Esophagus mucosa (tissue), 1 donor: Measurements from ENCODE around the gene ACACA. TPM values are rescaled to one million over a fixed set of nuclear protein-coding genes. Genes with fewer than 3 reads are reported as not detected.

Source experiments
- ATAC-seq: fragments of 200-7000 bp; cut with Tn5 transposase; one replicate; pipeline ENCODE4 v1.9.1; 2020
- total RNA-seq: library from RNA; stranded (reverse); gene quantifications from one replicate; pipeline ENCODE4 v1.2.4, GENCODE V29; 2023
- donor health status: DM: yes; HTN: yes; CAD: no.

ACACA gene
- total RNA-seq, 1 donor from 2014 or later = 119 TPM

DNA sequence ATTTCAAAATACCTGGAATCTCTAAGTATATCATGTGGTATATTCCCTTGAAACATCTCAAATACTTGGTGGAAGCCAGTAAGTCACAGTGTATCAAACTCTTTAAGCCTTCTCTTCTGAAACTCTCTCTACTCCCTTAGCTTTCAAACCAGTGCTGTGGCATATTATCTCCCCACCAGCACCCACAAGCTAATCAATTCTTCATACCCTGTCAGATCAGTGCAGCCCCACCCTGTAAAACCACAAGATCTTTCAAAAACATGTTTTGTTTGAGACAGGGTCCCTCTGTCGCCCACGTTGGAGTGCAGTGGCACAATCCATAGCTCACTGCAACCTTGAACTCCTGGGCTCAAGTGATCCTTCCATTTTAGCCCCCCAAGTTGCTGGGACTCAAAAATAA lies 122.4 kb downstream of the ACACA start:
- ATAC-seq = no peak

DNA sequence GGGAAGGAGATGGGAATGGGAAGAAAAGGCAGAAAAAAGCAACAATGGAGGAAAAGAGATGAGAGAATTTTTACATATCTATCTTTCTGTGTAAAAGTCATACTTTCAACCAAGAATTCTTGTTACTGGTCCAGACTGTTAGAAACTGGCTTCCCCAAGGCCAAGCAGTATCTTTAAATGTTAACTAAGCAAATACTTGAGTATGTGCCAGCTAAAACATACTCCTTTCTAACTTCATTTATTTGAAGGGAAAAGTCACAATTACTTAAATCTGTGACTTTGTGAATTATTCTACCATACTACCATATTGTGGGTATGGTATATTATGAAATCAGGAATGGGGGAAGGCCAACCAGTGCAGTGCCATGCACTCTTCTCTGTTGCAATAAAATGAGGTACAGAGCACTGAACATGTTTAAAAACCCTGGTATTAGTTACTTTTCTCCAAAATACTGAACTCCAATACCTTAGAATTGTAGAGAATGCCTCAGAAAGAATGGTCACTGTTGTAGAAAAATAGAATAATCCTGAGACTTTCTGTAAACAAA lies 123.1 kb downstream of the ACACA start:
- no peak for ATAC-seq

DNA sequence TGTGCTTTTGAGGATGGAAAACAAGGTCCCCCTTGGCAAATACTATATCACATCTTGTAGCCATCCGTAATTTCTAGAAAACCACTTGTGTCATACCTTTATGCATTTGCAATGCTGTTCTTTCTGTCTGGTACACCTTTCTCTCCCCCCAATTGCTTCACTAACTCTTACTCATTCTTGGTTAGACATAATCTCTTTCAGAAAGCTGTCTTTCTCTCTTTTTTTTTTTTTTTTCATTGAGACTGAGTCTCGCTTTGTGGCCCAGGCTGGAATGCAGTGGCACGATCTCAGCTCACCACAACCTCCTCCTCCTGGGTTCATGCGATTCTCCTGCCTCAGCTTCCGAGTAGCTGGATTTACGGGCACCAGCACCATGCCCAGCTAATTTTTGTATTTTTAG lies 125.8 kb downstream of the ACACA start:
- no peak for ATAC-seq

DNA sequence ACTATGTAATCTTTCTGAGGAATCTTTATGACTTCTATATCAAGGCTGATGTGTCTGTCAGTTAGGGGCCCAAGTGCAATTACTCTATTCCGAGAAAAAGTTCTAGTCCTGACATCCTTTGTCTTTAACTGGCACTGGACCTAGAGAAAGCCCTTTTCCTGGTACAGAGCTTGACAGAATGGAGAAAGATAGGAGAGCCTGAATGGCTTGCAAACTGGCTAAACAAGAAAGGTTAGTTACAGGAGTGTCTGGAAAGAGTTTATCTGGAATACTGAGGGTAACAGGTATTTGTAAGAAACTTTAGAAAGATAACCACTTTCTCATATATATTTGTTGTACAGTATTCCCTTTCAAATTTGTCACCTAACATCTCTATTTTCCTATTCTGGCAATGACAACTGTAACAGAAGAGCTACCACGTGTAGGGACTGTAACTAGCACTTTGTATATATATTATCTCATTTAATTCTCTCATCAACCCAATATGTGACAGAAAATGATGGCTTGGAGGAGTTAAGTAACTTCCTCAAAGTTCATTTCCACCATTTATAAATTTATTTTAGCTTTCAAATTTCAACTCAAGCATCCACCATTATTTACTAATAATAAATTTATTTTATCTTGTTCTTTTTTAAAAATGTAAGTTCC lies 128.3 kb downstream of the ACACA start:
- ATAC-seq = no peak

DNA sequence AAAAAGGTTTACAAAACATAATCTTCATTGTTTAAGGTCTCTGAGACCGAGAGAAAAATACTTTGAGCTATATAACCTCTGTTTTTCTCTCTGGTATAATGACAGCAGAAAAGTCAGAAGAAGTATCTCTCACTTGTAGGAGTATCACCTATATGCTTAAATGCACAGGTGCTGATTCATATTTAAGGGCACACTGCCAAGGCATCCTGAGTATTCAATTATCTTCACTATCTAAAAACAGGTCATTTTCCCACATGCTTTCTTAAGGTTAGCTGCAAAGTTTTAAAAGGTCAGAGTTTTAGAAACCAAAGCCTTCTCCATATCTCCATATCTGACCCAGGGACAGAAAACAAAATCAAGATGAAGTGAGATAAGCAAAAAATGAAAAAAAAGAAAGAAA lies 130.2 kb downstream of the ACACA start:
- ATAC-seq = no peak

DNA sequence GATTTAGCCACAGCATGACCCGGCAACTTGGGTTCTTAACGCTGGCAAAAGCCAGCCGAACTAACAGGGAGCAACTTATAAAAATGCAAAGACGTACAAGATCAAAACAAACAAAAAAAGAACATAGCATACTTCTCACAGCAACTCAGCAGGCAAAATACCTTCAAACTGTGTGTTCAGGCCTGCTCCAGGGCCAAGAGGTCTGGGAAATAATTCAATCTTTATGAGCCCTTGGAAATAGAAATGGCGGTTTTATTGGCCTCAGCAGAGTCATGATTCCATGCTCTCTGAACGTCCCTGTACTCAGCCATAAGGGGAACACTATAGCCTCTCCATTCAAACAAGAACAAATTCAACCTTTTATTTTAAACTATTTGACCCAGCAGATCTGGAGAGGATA lies 132.2 kb downstream of the ACACA start:
- ATAC-seq = no peak

DNA sequence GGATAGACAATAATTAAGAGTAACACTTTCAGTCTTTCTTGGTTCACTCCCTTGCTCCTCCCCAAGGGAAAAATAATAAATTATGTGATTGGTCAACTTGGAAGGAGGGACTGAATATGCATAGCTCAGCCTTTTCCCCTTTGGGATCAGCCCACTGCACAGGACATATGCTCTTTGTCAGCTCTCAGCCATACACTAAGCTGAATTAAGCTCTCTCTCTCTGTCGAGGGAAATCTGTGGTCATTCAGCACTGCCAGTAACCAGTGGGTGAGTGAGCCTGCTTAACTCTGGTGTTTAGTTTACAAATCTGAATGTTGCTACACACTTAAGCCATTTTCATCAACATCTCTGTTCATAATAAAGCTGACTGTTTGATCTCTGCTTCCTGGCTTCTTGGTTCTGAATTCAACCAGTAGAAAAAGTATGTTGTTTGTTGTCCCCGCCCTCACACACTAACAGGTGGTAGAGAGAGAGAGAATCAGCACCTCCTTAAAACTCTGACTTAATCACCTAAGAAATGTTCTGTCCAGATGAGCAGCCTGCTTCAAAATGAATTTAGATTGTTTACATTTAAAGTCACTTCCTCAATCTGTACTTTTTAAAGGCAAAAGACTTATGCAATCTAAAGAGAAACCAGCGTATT lies 133.1 kb downstream of the ACACA start:
- peak; percentile 87 for ATAC-seq

DNA sequence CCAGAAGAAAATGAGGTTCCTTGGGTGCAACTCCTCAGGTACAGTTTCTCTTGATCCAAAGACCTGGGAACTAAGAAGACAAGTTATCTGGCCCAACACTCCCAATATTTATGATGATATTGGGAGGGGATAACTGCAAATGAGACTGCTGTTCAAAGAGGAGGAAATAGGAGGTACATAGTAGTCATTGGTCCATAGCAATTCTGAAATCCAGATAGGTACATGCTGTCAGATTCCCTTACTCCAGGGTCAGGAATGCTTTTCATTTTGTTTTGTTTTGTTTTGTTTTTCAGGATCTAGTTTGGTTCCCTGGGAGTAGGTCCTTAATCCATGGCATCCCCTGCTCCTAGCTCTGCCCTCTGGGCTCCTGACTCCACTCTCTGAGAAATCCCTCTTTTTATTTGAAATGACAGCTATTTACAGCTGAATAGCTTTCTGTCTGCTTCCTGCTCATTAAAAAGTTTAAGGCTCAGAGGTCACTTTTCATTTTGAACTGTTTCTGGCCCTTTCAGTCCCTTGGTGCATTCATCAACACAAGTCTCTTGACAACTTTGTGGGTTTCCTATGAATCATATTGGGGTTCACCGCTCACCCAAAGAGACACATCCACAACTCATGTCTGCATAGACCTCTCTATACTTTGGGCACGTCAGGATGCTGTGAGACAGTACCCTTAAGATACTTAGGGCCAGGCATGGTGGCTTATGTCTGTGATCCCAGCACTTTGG lies 141.0 kb downstream of the ACACA start:
- no peak for ATAC-seq

DNA sequence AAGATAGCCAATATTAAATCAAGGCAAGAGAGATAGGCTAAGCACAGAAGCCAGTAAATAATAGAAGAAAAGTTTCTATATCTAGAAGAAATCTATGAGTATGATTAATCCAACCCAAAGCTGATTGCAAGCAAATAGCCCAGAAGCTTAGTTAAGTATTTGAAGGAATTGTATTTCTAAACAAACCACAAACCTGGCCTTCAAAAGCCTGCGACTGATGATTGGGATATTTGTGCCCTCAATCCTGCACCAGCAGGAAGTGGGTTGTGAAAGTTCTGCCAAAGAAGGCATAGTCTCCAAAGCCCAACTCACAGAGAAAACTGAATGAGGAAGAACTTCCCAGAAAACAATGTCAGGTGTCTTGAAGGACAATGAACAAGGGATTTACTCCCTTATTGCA lies 145.3 kb downstream of the ACACA start:
- ATAC-seq = no peak

DNA sequence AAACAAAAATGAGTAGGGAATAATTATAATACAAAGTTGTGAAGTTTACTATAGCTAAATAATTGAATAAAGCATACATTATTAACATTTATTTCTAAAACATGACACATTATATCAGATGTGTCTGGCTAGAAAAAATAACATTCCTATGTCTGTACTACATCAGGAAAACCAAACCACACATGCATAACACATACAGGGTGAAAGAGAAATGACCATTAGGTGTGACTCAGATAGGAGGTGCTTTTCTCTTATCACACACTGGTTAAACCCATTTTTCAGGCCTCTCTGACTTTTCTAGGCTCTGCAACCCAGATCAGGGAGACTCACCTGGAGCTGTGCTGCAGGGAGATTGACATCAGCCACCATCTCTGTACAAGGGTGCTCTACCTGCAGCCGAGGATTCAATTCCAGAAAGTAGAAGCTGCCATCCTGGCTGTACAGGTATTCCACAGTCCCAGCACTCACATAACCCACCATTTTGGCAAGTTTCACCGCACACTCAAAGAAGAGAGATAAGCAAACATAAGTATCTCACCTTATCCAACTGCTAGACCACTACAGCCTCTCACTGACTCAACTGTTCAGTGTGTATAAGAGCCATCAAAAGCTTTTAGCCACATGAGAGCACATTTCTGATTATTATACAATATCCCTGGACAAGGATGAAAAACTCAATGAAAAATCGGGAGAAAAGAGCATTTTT lies 147.5 kb downstream of the ACACA start:
- no peak for ATAC-seq

DNA sequence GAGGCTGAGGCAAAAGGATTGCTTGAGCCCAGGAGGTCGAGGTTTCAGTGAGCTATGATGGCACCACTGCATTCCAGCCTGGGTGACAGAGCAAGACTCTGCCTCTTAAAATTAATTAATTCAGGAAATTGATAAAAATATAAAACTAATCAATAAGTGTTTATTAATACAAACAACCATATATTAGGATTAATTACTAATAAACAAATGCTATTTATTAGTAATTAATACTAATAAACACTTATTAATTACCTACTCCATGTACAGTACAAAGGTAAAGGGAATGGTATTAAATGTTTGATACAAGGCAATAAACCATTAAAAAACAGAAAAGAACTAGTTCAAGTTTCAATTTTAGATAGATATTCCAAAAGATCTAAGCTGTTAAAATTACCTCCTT lies 150.0 kb downstream of the ACACA start:
- no peak for ATAC-seq

DNA sequence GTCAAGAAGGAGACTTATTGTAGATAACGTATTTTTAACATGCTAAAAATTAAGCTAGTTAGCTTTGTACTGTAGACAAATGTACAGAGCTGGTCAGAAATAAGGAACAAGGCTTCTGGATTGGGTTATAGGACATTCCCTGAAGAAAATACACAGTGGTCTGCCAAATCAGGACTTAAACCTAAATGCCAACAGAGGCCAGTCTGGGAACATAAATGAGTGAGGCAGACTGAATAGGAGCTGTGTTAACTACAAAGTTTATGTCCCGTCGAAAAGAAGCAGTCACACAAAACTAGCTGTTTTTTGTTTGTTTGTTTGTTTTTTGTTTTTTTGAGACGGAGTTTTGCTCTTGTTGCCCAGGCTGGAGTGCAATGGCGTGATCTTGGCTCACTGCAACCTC lies 151.2 kb downstream of the ACACA start:
- no peak for ATAC-seq

DNA sequence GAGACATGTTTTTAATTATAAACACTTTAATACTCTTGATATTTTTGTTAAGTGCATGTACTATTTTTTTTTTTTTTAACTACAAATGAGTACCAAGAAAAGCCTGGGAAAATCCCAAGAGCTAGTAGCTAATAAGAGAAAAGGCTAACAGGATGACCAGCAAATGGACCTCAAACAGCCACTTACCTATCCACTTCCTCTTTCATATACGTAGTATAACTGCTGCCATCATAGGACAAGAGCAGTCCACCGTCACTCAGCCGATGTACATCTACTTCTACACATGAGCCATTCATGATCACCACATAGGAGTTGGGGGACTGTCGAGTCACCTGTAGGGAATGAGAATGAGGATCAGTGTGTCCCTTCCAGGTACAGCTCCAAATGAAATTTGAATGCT lies 158.8 kb downstream of the ACACA start:
- ATAC-seq = no peak

DNA sequence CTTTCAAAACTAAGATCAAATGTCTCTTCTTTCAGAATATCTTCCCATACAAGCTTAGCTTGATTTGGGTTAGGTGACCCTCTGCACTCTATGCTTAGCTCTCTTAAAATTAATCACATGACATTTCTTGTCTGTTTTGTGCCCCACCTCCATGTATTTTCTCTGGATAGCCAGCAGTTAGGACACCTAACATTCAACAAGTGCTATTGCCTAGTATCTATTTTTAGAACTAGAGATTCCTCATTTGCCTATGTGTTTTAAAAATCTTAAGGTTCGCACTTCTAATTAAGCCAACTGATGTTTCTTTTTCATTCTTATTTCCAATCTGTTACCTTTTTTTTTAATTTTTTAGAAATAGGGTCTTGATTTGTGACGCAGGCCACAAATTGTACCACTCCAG lies 160.6 kb downstream of the ACACA start:
- ATAC-seq = no peak

DNA sequence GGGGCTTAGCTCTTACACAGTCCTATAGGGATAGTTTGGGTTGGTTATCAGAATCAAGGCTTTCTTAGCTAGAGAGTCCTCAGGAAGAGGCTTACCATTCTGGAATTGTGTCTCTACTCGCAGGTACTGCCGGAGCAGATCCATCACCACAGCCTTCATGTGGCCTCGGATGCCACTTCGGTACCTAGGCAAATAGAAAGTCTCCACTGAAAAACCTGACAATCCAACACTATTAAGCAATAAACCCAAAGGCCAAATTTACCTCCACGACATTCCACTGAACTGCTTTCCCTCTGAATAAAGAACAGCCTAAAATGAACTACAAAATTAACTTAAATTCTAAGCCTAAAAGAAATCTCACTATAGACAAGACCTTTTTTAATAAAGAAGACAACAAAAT lies 166.3 kb downstream of the ACACA start:
- ATAC-seq = no peak

DNA sequence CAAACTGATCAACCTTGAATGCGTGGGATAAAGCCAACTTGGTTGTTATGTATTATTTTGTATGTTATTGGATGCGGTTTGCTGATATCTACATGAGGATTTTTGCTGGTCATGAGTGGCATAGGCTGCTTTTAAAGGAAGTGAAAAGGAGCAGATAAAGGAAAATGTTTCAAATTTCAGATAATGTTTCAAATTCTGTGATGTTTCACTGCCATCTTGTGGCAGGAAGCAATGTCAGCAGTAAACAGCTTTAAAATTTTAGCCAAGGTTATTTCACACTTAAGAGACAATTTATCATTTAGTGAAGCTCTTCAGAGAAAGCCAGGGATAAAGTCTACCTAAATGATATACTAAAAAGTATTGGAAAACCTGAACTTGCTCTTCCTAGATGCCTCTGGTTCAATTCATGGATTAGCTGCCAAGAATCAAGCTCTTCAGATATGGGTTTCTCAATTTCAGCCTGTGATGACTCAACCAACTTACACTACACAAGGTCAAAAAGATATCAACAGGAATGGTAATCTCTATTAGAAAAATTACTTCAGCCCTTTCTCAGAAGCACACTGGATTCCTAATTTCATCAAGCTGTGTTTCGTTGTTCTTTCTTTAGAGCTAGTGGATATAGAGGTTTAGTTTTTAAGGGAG lies 166.8 kb downstream of the ACACA start:
- no peak for ATAC-seq

DNA sequence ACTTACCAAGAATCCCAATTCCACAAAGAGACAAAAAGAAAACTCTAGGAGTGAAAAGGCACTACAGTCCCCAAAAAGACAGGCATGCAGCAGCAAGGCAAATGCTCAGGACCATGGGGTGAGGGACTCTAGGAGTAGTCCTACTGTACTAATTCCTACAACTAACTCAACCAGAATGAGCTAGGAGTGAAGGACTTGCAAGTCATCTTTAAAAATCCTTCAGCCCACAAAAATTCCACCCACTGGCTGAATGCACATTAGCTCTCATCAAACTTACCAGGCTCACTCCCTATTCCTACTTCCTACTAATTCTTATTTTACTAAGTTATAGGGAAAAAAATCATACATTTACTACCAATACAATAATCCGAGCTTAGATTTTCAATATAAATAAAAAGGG lies 172.5 kb downstream of the ACACA start:
- no peak for ATAC-seq

DNA sequence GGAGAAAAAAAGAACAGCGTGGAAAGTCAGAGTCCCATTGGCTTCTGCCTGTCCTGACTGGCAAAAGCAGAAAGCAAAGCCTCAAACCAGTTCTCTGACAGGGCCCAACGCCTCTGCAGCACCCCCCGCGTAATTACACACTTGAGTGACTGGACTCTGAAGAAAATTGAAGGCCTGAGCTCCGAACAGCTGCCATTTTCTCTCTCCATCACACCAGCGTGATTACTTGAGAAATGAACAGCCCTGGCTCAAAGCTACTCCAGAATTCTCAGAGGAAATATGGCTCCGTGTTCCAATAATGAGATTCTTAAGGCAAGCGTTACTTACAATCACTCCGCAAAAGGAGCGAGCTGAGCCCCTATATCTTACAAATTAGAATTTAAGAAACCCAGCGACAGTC lies 173.6 kb downstream of the ACACA start:
- no peak for ATAC-seq

DNA sequence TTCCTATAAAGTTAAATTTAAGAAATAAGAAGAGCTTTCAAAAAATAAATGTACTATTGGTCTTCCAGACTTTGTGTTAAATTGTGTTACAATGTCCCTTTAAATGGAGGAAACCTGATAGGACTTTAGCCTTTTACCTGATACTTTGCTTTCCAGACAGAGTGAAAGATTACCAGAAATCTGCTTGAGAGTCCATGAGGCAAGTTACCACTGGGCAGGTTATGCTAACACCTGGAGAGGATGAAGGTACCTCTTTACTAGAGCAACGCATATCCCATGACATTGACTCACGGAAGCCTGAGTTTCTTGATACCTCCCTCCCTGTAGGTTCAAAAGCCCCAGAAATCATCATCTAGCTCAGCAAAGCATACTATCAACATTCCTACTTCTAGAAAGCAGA lies 174.7 kb downstream of the ACACA start:
- no peak for ATAC-seq

DNA sequence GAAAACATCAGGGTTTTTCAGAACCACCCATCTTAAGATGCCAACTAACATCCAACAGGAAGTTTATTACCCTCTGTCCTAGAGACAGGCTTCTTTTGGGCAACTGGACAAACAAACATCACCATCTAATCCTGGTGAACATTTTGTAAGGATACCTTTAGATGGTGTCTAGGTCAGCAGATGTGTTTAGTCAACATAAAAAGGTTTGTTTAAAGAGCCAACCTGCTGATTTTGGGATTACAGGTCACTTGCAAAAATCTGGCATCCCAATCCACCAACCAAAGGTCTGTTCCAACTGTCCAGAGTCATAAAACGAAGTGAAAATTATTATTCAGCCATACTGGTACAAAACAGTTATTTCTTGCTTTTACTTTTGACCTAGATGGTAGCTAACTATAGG lies 176.0 kb downstream of the ACACA start:
- no peak for ATAC-seq

DNA sequence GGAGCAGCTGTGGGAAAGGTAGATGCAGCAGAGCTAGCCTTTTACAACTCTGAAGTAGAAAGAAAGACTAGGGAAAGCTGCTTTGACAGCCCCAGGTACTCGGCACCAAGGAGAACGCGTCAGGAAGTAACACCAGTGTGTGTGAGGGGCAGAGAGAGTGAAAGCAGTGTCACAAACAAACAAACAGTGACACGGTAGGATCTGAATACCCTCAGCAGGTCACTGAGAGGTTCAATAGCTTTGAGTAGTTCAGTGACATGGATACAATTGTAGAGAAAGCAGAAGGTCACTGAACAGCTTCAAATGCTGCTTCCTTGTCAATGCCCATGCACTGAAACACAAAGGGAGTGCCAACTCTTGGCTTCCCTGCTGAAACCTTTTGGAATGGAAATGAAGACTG lies 181.2 kb downstream of the ACACA start:
- ATAC-seq = no peak

DNA sequence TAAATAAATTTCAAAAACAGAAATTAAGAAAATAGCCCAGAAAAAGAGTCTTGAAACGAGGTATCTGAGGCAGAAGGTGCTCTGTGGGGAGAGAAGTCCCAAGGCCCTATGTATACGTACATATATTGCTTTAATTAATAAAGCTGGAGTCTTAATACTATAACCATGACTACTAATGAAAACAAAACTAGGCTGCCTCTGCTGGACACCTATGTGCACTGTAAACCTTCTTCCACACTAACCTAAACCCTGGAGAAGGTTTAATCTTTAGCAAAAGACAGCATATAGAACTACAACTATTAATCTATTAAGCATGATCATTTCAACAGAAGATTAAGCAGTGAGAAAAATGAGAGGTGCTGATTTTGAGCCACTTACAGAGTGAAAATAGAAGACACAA lies 184.8 kb downstream of the ACACA start:
- ATAC-seq = no peak

DNA sequence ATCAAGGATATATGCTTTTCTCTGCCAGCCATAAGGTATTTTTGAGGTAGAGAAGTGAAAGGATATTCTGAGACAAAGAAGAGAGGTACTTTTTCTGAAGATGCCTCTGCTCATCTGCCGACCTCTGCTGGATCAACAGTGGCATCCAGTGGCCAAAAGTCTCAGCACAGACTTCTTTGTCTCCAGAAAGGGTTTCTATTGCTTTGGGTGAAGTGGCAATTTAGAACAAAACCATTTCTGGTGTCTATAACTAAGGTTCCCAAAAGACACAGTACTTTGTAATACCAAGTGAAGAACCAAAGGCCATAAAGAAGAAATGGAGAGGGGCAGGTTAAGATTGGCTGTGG lies 186.1 kb downstream of the ACACA start:
- ATAC-seq = no peak
